ENCODE results near the gene SLC22A3.

DNA sequence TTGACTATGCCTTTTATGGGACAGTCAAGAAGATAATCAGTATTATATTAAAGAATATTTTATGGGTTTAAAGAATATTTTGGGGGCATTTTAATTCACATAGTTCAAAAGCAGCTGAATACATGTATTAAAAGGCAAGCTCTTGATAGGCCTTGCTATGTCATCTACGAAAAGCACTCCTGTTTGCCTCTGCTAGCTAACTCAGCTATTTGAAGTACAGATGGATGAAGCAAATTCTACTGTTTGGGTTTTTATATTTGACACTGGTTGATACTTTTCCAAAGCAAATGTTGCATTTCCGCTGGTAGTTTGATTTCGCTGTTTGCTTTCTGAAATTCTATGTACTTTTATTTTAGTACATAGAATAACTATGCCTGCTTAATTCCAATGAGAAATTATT lies 47.0 kb downstream of the SLC22A3 start:
- no peak for TF ChIP-seq EZH2 (IDR thresholded peaks at IDR 0.05; ENCODE audit: borderline replicate concordance, insufficient read depth, low read depth, low read length, poor library complexity, severe bottlenecking)
- TF ChIP-seq, protein P1, sequence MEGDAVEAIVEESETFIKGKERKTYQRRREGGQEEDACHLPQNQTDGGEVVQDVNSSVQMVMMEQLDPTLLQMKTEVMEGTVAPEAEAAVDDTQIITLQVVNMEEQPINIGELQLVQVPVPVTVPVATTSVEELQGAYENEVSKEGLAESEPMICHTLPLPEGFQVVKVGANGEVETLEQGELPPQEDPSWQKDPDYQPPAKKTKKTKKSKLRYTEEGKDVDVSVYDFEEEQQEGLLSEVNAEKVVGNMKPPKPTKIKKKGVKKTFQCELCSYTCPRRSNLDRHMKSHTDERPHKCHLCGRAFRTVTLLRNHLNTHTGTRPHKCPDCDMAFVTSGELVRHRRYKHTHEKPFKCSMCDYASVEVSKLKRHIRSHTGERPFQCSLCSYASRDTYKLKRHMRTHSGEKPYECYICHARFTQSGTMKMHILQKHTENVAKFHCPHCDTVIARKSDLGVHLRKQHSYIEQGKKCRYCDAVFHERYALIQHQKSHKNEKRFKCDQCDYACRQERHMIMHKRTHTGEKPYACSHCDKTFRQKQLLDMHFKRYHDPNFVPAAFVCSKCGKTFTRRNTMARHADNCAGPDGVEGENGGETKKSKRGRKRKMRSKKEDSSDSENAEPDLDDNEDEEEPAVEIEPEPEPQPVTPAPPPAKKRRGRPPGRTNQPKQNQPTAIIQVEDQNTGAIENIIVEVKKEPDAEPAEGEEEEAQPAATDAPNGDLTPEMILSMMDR (IDR thresholded peaks at IDR 0.05), result no peak
